ENCODE results near the gene CDK14.

The CDK14 gene

DNA sequence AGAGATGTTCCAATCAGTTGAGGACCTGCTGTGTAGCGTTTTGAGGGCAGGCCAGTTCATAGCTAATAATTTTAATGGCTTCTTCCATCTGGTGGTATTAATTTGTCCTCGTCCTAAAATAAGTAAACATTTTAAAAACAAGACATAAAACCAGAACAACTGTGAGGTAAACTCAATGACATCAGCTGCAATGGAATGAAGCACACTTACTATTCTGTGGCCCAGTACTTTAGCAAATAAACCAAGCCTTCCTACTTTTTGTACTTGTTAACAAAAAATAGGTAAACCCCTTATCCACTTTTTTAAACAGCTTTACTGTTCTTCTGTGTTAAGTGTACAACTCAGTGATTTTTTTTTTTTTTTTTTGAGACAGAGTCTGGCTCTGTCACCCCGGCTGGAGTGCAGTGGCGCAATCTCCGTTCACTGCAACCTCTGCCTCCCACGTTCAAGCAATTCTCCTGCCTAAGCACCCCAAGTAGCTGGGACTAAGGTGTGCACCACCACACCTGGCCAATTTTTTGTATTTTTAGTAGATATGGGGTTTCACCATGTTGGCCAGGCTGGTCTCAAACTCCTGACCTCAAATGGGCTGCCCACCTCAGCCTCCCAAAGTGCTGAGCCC lies 639.2 kb downstream of the CDK14 start:
- no peaks in the 10 kb centered on the region for H3K27me3 ChIP-seq (ENCODE audit: control insufficient read depth, insufficient read depth, low read length)
- H3K79me2 ChIP-seq = no peaks in the 10 kb centered on the region
- no peak overlapping the region for H3K9ac ChIP-seq
- H3K4me1 ChIP-seq = no peaks in the 10 kb centered on the region
- H3K9me3 ChIP-seq (ENCODE audit: control insufficient read depth, low read length) = no peaks in the 10 kb centered on the region
- TF ChIP-seq CTCF (IDR thresholded peaks at IDR 0.05) = no peak
- H3K27ac ChIP-seq = no peak overlapping the region
- no peak overlapping the region for H3K4me2 ChIP-seq (ENCODE audit: low read length)
- no peak overlapping the region for H2AFZ ChIP-seq
- H3K4me3 ChIP-seq (ENCODE audit: low read depth, low read length) = no peak overlapping the region
- no peaks in the 10 kb centered on the region for H3K36me3 ChIP-seq (ENCODE audit: control insufficient read depth, insufficient read depth, low read length)

GRCh38 chr7:91239171-91239604 lies 643.1 kb downstream of the CDK14 start:
- Histone ChIP-seq H3K79me2 (no peaks in the 10 kb centered on the region), H2AFZ (no peak overlapping the region), H3K36me3 (ENCODE audit: control insufficient read depth, insufficient read depth, low read length) (no peaks in the 10 kb centered on the region), H3K4me3 (ENCODE audit: low read depth, low read length) (no peak overlapping the region), H3K27ac (no peak overlapping the region), H3K9ac (no peak overlapping the region), H3K27me3 (ENCODE audit: control insufficient read depth, insufficient read depth, low read length) (no peaks in the 10 kb centered on the region), H3K9me3 (ENCODE audit: control insufficient read depth, low read length) (no peaks in the 10 kb centered on the region), H3K4me2 (ENCODE audit: low read length) (no peak overlapping the region), H3K4me1 (peaks cover 6% of the 10 kb centered on the region)
- TF ChIP-seq CTCF (IDR thresholded peaks at IDR 0.05) = no peak

- H3K4me3 ChIP-seq (ENCODE audit: low read depth, low read length) = no peak overlapping the region
- H2AFZ ChIP-seq = no peak overlapping the region
- H3K4me2 ChIP-seq (ENCODE audit: low read length) = no peak overlapping the region
- H3K9me3 ChIP-seq (ENCODE audit: control insufficient read depth, low read length) = no peaks in the 10 kb centered on the region
- no peak for TF ChIP-seq CTCF (IDR thresholded peaks at IDR 0.05)
- peaks cover 6% of the 10 kb centered on the region for H3K4me1 ChIP-seq
- H3K36me3 ChIP-seq (ENCODE audit: control insufficient read depth, insufficient read depth, low read length) = no peaks in the 10 kb centered on the region
- H3K27ac ChIP-seq = no peak overlapping the region
- no peaks in the 10 kb centered on the region for H3K27me3 ChIP-seq (ENCODE audit: control insufficient read depth, insufficient read depth, low read length)
- no peaks in the 10 kb centered on the region for H3K79me2 ChIP-seq
- H3K9ac ChIP-seq = no peak overlapping the region
Observed at GRCh38 chr7:91239772-91240171, 643.7 kb downstream of the CDK14 start.

DNA sequence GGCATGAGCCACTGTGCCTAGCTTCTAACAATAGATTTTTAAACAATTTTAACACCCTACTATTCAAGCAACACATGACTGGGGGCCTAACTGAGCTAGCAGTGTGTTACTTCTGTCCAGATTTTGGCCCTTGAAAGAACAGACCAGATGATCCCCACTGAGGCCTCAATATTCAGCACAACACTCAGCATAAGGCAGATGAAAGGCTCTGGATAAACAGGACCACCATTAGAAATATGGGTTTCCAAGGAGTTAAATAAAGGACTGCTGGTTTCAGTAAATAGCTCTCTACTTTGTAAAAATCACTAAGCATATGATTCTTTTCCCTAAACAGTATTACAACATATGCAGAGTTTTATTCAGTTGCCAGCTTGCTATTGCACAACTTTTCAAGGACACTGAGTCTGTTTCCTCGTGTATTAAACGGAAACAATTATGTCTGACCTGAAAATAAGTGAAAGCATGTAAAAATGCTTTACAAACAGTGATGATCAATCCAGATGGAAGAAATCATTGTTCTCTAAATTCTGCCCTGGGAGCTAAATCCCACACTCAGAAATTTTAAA lies 644.3 kb downstream of the CDK14 start:
- no peaks in the 10 kb centered on the region for H3K79me2 ChIP-seq
- no peak overlapping the region for H3K4me2 ChIP-seq (ENCODE audit: low read length)
- H3K9ac ChIP-seq = no peak overlapping the region
- no peak for TF ChIP-seq CTCF (IDR thresholded peaks at IDR 0.05)
- H3K4me1 ChIP-seq = peaks cover 6% of the 10 kb centered on the region
- no peak overlapping the region for H3K4me3 ChIP-seq (ENCODE audit: low read depth, low read length)
- no peaks in the 10 kb centered on the region for H3K9me3 ChIP-seq (ENCODE audit: control insufficient read depth, low read length)
- H3K27me3 ChIP-seq (ENCODE audit: control insufficient read depth, insufficient read depth, low read length) = no peaks in the 10 kb centered on the region
- H2AFZ ChIP-seq = no peak overlapping the region
- H3K27ac ChIP-seq = no peak overlapping the region
- no peaks in the 10 kb centered on the region for H3K36me3 ChIP-seq (ENCODE audit: control insufficient read depth, insufficient read depth, low read length)
